Stimulated activated CD4-positive, alpha-beta T cell treated with anti-CD3 and anti-CD28 coated beads, TNF-alpha, amount 100 ng/mL, for 48 hours (primary cell): ENCODE results near the gene TLE1.

Experiments used
- DNase-seq, 3 donors: peaks; one replicate each; pipeline ENCODE4 v3.0.0-alpha.2; 2020; ENCODE audit warnings: low read depth in 3 of 3

Gene TLE1

GRCh38 chr9:81543695-81544094, 145.7 kb downstream of the TLE1 start:
- no peak for DNase-seq

- DNase-seq: no peak
Measured at GRCh38 chr9:81542118-81542889, 147.0 kb downstream of the TLE1 start.

- no peak for DNase-seq
Measured at GRCh38 chr9:81540142-81540710, 149.1 kb downstream of the TLE1 start.

GRCh38 chr9:81539317-81539716, 150.0 kb downstream of the TLE1 start:
- DNase-seq: no peak

- no peak for DNase-seq
Measured at GRCh38 chr9:81538890-81539289, 150.5 kb downstream of the TLE1 start.

GRCh38 chr9:81537964-81538363, 151.4 kb downstream of the TLE1 start:
- no peak for DNase-seq

GRCh38 chr9:81536242-81537025, 152.9 kb downstream of the TLE1 start:
- no peak for DNase-seq

GRCh38 chr9:81535542-81536241, 153.7 kb downstream of the TLE1 start:
- DNase-seq: no peak

GRCh38 chr9:81534138-81534875, 155.0 kb downstream of the TLE1 start:
- no peak for DNase-seq
